ENCODE measurements around the gene KIAA1549.

GRCh38 chr7:138879356-138879755, 101.8 kb downstream of the KIAA1549 start:
- TF ChIP-seq POLR2A (IDR thresholded peaks at IDR 0.05; ENCODE audit: low read depth) (no peak), CTCF (IDR thresholded peaks at IDR 0.05) (no peak), POLR2AphosphoS5 (IDR thresholded peaks at IDR 0.05) (no peak), EP300 (IDR thresholded peaks at IDR 0.05) (no peak)
